HFF-Myc (cell line): ENCODE data around the gene DMD.
"Not testable (repeated sequence)": the region's sequence is repeated elsewhere in the genome, so short reads cannot be mapped to it uniquely, and the experiment has no call there.

Source experiments
- DNase-seq: peaks from one replicate; pipeline ENCODE4 v3.0.0-alpha.2; 2011; ENCODE audit warnings: low read depth; ENCODE audit errors: extremely low read depth
- H3K4me3 ChIP-seq: replicated peaks from 2 replicates; pipeline ENCODE4 v1.5.1; 2011; ENCODE audit warnings: low read depth, mild to moderate bottlenecking, control low read depth, low read length
- TF ChIP-seq, protein P1 (sequence below): IDR thresholded peaks from 2 replicates; pipeline ENCODE4 v1.5.1; 2012; ENCODE audit warnings: mild to moderate bottlenecking, low read depth, low read length, control low read depth; ENCODE audit errors: missing control alignments

DMD gene

DNA sequence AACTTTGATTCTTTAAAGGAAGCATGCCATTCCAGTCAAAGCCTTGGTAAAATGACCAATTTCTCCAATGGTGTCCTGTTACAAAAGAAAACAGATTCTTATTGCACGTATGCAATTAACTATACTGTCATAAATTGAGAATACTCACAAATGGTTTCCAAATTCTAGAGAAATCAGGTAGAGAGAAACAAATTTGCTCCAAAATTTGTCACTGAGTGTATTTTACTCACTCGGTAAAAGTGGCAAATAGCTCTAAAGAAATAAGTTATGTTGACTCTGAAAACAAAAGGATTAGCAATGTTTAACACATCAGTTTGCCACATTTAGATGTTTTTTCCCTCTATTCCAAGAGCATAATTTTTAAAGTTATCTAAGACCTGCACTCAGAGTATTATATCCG lies 133.1 kb downstream of the DMD start:
- TF ChIP-seq, protein P1, sequence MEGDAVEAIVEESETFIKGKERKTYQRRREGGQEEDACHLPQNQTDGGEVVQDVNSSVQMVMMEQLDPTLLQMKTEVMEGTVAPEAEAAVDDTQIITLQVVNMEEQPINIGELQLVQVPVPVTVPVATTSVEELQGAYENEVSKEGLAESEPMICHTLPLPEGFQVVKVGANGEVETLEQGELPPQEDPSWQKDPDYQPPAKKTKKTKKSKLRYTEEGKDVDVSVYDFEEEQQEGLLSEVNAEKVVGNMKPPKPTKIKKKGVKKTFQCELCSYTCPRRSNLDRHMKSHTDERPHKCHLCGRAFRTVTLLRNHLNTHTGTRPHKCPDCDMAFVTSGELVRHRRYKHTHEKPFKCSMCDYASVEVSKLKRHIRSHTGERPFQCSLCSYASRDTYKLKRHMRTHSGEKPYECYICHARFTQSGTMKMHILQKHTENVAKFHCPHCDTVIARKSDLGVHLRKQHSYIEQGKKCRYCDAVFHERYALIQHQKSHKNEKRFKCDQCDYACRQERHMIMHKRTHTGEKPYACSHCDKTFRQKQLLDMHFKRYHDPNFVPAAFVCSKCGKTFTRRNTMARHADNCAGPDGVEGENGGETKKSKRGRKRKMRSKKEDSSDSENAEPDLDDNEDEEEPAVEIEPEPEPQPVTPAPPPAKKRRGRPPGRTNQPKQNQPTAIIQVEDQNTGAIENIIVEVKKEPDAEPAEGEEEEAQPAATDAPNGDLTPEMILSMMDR: no peak
- no peak overlapping the region for H3K4me3 ChIP-seq
- DNase-seq: no peak

- not testable (repeated sequence) for DNase-seq, H3K4me3 ChIP-seq
Measured at GRCh38 chrX:33073660-33074059, 137.7 kb downstream of the DMD start.

DNA sequence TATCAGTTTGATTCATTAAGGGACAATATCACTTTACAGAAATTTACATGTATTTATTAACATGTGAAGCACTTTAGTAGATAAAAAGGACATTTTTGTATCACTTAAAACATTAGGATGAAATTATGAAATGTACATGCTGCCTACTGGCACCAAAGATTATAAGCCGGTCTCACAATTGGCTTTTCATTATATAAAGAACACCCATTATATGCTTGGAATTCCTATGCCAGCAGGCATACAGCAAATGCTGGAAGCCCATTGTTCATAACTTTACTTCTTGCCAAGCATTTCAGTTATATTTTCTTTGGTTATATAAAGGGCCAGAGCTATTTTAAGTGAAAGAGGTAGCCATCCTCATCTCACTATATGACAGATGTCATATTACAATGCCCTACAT lies 145.9 kb downstream of the DMD start:
- H3K4me3 ChIP-seq: no peak overlapping the region
- TF ChIP-seq, protein P1: no peak
- DNase-seq: no peak

DNA sequence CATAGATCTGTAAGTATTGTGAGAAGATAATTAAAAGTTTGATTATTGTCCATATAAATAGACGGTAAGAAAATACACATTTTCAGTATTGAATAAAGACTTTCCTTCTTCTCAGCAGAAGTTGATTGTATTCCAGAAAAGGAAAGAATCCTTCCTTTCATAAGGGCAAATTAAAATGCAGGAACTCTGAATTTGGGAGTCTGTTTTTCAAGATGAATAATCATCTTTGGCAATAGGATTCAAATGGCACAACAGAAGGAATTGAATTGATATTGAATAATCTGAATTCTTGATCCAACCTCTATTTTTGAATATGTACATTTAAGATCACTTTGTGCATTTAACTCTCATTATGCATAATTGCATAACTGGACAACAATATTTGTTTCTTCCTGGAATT lies 149.3 kb downstream of the DMD start:
- no peak overlapping the region for H3K4me3 ChIP-seq
- TF ChIP-seq, protein P1: no peak
- no peak for DNase-seq

- no peak overlapping the region for H3K4me3 ChIP-seq
- no peak for DNase-seq
- TF ChIP-seq, protein P1: no peak
Measured at GRCh38 chrX:33053001-33053400, 158.3 kb downstream of the DMD start.

- H3K4me3 ChIP-seq: no peak overlapping the region
- DNase-seq: no peak
- TF ChIP-seq, protein P1: no peak
Measured at GRCh38 chrX:33045882-33046281, 165.5 kb downstream of the DMD start.

GRCh38 chrX:33045245-33045644 lies 166.1 kb downstream of the DMD start:
- DNase-seq: no peak
- no peak overlapping the region for H3K4me3 ChIP-seq
- TF ChIP-seq, protein P1: no peak
